Cerebellar nuclear complex (tissue), 1 donor: Measurements from ENCODE around the gene PTCRA.
"Not testable (repeated sequence)": the region's sequence is repeated elsewhere in the genome, so short reads cannot be mapped to it uniquely, and the experiment has no call there.

ENCODE experiments used
- DNase-seq, 2 experiments: peaks; one replicate each; lab custom pipeline; 2025; lab: John Stamatoyannopoulos, UW

The PTCRA gene

DNA sequence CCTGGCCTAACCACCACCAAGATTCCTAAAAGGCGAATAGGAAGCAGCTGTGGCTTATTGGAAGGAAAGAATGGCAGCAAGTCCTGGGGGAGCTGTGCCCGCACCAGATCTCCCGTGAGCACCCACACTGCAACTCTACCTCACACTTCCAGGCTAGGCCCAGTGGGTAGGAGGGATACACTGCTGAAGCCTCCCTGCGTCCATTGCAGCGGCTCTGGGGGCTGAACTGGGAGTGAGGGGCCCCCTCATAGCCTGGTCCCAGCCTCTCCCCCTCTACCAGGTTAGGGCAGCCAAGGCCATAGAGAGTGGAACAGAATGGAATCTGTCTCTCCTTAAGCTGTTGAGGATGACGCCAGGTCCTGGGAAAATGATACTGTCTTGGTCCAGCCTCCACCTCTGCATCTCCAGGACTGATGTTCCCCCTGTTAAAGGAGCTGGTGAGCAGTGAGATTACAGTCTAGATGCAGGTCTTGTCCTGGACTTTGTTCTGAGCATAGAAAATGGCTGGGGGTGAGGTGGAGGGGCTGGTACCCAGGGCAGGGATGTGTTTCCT lies 24.7 kb downstream of the PTCRA start:
- no peak for DNase-seq

DNA sequence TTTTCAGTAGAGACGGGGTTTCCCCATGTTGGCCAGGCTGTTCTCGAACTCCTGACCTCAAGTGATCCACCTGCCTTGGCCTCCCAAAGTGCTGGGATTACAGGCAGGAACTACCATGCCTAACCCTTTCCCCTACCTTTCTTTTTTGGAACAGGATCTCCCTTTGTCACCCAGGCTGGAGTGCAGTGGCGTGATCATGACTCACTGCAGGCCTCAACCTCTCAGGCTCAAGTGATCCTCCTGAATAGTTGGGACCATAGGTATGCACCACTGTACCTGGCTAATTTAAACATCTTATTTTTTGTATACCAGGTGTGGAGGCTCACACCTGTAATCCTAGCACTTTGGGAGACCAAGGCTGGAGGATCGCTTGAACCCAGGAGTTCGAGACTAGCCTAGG lies 25.5 kb downstream of the PTCRA start:
- not testable (repeated sequence) for DNase-seq

DNA sequence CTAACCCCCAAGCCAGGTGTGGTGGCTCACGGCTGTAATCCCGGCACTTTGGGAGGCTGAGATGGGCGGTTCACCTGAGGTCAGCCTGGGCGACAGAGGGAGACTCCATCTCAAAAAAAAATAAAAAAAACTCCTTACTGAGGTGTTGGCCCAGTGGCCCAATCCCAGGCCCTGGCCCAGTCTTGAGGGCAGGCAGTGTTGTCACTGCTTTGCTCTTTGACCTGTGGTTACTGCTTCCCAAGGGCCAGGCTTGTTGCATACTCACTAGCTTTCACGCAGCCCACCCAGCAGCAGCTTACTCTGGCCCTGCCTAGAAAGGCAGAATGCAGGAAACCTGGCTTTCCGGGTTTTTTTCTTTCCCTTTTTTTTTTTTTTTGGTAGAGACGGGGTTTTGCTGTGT lies 26.6 kb downstream of the PTCRA start:
- DNase-seq = no peak

DNA sequence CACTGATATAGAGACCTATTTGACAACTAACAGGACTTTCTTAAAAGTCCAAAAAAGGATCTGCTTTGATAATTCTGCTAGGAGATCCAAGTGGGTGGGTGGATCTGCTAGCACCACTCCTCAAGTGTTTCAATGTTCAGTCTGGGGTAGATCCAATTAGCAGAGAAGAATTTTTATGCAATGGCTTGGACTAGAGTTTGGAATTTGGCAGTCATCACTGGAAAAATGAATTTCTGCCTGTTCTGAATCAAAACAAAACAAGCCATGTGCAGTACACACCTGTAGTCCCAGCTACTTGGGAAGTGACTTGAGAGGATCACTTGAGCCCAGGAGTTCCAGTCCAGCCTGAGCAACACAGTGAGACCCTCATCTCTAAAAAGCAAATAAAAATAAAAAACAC lies 32.1 kb downstream of the PTCRA start:
- no peak for DNase-seq

DNA sequence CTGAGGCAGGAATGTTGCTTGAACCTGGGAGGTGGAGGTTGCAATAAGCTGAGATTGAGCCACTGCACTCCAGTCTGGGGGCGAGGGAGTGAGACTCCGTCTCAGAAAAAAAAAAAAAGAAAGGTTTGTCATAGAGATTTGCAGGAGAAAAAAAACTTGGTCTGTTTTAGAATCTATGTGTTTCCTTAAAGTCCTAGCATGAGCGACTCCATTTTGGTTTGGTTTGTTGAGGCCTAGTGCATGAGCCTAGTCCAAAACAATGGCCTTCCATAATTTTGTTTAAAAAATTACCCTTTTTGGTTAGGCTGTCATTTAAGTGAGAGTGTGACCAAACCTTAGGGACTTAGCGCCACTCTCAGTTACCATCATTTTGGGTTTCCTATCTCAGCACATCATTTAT lies 36.5 kb downstream of the PTCRA start:
- no peak for DNase-seq

DNA sequence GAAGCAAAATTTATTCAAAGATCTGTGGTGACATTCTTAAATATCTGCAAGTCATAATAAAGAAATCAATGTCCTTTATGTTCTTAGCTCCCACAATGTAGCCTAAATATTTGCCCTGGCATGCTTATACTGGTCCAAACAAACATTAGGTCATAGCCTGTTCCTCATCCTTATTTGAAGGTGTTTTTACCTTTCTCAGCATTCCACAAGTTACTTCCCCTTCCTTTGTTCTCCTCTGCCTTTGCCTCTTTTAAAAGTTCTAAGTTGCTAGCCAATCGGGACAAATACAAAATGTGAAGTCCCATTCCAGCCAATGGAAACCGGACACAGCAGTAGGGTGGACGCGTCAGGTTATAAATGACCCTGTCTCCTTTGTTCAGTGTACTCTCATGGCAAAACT lies 38.6 kb downstream of the PTCRA start:
- DNase-seq = not testable (repeated sequence)

DNA sequence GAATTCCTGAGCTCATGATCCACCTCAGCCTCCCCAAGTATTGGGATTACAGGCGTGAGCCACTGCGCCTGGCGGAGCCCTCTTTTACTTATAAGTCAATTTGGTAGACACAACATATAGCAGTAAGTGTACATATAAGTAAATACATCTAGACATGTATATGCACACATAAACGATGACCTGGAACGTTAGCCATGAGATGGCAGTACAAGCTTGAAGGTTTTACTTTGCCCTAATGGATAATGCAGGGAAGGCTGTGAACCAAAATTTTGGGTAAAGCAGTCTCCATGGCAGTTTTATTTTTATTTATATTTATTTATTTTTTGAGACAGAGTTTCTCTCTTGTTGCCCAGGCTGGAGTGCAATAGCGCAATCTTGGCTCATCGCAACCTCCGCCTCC lies 42.3 kb downstream of the PTCRA start:
- DNase-seq = no peak

DNA sequence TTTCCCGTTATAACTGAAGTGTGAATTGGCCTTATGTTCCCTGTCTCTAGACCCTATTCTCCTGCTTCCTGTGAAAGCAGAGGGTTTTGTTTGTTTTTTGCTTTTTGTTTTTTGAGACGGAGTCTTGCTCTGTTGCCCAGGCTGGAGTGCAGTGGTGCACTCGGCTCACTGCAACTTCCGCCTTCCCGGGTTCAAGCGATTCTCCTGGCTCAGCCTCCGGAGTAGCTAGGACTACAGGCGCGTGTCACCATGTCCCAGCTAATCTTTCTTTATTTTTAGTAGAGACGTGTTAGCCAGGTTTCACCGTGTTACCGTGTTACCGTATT lies 44.0 kb downstream of the PTCRA start:
- no peak for DNase-seq

DNA sequence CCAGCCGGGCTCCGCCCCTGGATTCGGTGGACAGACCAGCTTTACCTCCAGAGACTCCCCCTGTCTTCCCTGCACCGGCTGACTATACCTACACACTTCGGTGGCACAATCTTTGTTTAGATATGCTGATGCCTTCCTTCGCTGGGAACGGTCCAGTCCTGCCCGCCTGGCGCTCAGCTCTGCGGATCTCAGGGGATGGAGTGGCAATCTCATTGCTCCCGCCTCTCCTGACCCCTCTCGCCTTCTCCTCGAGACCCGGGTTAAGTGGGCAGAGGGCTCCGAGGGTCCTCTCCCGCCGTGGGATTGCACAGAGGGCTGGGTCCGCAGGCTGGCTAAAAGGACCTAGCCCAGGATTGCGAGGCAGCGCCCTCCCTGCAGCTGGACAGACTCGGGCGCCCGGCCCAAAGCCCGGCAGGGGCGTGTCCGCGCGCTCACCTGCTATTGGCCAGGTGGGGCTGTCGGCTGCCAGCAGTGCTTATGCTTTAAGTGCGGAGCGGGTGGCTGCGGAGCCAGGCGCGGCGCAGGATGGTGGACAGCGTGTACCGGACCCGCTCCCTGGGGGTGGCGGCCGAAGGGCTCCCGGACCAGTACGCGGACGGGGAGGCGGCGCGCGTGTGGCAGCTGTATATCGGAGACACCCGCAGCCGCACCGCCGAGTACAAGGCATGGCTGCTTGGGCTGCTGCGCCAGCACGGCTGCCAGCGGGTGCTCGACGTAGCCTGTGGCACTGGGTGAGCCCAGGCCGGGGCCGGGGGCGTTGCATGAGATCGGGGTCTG lies 44.6 kb downstream of the PTCRA start, which contains the start of gene GNMT:
GNMT (plus strand) TSS at position 512 of the 777 bp plus-strand sequence; CDS start at position 526, 14 bp downstream.
- no peak for DNase-seq

DNA sequence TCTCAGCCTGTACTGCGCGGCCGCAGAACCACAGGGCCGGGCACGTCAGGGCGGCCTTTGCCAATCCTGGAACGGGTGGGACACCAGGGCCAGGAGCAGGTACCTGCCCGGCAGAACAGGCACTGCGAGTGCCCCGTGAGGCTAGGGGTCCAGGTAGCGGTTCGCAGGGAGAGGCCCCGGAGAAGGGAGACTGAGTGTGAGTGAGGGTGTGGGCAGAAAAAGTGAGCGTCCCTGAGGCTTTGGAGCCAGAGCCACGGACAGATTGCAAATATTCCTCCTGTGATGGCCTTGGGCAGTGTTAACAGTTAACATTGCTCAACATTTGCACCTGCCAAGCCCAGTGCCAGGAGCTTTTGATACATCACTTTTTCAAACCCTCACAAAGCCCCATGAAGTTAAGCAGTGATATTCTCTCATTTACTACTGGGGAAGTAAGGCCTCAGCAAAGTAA lies 45.2 kb downstream of the PTCRA start:
- DNase-seq = no peak

DNA sequence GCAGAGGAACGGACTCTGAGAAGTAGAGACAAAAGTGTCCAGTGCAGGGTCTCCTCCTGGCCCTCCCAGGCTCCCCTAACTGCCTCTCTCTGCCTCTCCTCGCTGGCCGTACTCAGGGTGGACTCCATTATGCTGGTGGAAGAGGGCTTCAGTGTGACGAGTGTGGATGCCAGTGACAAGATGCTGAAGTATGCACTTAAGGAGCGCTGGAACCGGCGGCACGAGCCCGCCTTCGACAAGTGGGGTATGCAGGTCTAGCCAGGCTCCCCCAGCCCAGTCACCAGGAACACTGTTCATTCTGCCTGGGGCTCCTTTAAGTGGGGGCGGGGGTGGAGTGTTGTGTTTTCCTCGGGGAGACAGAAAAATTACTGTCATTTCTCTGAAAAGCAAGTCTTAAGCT lies 46.2 kb downstream of the PTCRA start:
- DNase-seq = no peak

DNA sequence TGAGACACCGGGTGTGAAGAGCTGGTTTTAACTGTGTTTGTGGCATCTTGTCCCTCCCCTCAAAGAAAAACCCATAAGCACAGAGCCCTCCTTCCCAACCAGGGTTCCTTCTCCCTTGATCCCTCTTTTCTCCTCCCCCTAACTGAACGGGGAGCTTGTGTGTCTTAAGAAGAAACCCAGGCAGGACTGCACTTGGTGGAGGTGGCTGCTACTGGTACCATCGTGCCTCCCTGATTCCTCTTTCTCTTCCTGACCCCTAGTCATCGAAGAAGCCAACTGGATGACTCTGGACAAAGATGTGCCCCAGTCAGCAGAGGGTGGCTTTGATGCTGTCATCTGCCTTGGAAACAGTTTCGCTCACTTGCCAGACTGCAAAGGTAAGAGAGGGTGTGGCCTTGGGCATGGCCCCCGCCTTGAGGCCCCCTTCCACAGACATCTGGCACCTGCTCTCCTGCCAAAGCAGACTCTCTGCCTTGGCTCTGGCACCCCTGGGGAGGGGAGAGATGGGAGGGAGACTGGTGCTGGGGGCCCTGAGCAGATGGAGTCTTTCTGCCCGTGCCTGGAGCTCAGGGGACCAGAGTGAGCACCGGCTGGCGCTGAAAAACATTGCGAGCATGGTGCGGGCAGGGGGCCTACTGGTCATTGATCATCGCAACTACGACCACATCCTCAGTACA lies 46.8 kb downstream of the PTCRA start:
- no peak for DNase-seq

DNA sequence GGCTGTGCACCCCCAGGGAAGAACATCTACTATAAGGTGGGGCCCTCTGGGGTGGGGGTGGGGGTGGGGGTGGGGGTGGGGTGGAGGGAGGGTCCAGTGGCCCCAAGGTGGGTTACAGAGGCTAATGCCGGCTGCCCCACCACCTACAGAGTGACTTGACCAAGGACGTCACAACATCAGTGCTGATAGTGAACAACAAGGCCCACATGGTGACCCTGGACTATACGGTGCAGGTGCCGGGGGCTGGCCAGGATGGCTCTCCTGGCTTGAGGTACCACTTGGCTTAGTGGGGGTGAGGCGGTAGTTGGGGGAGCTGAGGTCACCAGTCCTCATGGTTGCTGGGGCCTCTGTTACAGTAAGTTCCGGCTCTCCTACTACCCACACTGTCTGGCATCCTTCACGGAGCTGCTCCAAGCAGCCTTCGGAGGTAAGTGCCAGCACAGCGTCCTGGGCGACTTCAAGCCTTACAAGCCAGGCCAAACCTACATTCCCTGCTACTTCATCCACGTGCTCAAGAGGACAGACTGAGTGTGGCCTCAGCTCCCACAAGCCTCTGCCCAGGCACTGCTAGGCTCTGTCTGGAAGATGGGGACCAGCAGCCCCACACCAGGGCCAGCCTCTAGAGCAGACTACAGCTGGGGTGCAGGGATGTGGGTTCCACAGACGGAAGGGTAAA lies 47.5 kb downstream of the PTCRA start:
- DNase-seq = no peak

DNA sequence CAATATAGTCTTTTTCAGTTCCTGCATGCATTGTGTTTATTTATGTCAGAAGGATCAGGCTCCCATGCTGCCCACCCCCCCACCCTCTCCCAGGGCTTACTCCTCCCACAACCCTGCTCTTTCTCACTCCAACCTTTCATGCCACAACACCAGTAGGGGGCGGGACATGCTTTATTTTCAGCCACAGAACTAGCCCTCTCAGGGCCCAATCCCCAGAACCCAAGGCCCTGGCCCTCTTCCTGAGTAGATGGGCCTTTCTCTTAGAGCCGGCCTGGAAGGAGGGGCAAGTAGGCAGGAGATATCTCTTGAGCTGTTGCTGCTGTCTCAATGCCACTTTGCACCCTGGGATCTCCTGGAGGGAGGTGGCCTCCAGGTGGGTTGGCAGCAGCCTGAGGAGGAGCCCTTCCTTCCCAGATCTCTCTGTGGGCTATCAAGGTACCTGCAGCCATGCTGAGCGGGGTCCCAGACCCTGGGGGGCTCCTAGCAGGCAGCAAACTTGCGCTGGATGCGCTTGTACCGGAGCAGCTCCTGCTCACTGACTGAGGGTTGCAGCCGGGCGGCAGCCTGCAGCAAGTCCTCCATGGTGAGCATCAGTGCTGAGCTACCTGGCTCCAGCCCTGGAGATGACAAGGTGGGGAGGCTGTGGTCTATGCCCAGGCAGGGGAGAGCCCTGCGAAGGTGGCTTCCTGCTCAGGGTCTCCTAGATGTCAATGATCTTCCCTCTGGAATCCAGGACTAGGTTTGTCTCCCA lies 48.2 kb downstream of the PTCRA start:
- DNase-seq = no peak

DNA sequence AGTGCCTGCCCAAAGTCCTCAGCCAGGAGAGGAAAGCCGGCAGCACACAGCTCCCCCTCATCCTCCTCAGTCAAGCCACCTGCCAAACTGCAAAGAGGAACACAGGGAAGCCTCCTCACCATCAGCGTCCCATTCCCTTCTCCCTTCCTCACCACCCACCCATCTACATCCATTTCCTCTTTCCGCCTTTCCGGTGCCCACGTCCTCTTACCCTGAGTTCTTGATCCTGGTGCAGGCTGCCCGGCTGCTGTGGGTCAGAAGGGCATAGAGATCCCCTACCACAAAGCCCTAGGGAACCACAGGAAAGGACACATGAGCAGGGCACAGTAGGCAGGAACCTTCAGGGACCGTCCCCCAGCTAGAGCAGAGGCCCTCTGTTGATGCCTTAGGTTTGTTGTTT lies 50.7 kb downstream of the PTCRA start:
- DNase-seq = no peak

DNA sequence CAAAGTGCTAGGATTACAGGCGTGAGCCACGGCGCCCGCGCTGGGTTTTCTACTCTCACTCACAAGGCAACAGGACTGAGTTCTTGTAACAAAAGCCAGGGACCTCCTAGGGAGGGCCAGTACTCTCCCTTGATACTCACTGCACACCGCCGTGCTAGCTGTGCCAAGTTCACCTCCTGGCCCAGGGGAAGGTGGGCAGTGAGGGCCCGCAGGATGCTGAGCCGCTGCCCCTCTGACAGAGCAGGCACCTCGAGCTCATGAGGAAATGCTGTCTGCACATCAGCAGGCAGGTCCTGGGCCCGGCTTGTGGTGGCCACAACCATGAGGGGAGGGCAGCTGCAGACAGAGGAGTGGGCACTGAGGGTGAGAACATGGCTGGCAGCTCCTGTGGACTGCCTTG lies 51.4 kb downstream of the PTCRA start:
- no peak for DNase-seq

DNA sequence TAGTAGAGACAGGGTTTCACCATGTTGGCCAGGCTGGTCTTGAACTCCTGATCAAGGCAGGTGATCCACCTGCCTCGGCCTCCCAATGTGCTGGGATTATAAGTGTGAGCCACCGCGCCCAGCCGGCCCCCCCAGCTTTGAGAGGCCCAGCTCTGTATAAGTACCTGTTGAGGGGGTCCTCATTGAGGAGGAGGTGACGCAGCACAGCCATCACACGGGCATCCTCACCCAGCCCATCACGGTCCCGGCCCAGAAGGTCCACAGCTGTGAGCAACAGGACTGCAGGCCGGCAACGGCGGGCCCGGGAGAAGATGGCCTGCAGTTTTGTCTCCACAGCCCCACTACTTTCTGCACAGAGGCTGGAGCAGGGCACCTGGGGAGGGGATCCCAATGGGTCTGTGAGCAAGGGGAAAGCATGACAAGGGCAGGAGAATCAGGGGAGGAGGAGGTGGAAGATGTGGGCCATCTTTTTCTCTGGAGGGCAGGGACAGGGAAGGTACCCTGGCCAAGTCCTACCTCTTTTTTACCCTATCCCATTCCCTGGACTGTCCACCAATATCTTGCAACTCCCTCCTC lies 52.4 kb downstream of the PTCRA start:
- no peak for DNase-seq

DNA sequence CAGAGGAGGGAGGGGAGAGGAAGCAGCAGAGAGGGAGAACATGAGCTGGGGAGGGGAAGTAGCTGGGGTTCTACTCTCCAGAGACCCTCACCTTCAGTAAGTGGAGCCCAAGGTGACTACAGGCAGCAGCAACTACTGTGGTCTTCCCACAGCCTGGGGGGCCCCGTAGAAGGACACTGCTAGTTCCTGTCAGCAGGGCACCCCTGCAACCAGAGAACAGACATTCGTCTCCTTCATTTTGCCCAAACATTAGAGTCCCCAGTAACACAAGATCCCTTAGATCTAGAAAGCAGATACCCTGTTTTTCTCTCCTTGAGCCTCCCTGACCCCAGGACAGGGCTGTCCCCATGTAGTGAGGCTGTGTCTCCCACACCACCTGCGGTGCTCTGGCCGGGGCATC lies 52.9 kb downstream of the PTCRA start:
- no peak for DNase-seq

DNA sequence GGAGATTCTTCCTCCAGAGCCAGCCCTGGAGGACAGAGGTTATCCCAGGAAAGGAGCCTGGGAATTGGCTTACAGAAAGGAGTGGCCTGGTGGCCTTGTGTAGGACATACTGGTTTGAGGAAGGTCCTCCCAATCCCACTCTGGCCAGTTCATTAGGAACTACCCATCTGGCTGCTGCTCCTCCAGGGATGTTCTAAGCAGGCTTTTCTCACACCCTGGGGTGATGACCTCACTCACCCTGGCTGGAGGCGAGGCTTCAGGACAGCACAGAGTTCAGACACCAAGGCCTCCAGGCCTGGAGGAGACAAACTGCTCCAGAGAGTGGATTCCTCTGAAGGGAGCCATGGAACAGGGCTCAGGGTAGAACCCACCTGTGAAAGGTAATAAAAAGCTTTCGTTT lies 53.6 kb downstream of the PTCRA start:
- DNase-seq = no peak

DNA sequence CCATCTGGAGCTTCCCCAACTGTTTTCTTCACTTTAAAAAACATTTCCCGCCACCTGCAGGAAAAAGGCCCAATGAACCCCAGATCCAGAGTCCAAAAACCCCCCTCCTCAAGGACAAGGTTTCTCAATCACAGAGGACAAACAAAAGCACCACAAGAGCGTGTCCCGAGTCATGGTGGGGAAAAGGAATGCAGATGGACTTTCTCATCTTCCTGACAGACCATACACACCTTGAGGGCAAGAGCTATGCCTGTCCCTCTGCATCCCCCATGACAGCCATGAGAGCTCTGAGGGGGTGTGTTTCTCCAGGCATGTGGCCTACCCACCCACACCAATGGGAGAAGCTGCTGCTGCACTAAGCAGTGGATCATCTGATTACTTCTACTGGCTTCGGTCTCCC lies 54.1 kb downstream of the PTCRA start:
- DNase-seq = no peak

DNA sequence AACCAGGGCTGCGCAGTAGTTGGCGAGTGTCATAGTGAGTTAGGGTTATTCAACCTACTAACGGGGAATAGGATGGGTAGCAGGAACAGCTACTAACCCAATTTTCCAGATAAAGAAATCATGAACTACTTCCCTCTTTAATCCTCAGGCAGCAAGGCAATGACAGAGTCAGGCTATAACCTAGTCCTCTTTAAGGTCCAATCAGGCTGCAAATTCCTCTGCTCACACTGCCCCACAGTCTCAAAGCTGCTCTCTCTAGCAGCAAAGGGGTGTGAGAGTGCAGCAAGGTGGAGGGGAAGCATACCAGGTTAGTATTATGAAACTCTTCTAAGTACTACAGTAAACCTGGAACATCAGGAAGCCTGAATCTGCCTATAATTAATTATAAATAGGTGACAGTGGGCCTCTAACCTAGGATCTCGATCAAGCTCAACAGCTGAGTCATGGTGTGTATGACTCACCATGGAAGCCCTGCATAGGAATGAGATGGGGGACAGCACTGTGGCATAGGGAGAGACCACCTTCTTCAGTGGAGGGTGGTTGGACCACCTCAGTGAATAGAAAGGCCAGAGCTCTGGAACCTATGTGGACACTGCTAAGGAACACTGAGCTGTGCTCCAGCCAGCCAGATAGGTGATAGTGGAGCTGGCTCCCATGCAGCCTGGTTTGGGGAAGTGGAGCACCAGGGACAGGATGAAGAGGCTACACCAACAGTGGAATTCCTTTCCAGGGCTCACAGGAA lies 55.2 kb downstream of the PTCRA start:
- no peak for DNase-seq
